Transverse colon (tissue), 4 donors: ENCODE data around the gene RASGEF1C. TPM values are rescaled to one million over a fixed set of nuclear protein-coding genes. Genes with fewer than 3 reads are reported as not detected.

ENCODE experiments used
- DNase-seq: peaks from one replicate; pipeline ENCODE4 v3.0.0-alpha.2; 2019
- H3K27ac ChIP-seq, 4 donors: fragments of 200-600 bp; sonication (generic); 2 replicates each; pipeline ENCODE4 v1.5.1; 2016 to 2018; ENCODE audit warnings: inconsistent platforms in 4 of 4
- H3K27me3 ChIP-seq: fragments of 200-600 bp; sonication (generic); 2 replicates; pipeline ENCODE4 v1.5.1; 2017; ENCODE audit warnings: inconsistent platforms
- H3K36me3 ChIP-seq, 4 donors: fragments of 200-600 bp; sonication (generic); 2 replicates each; pipeline ENCODE4 v1.5.1; 2017 to 2019; ENCODE audit warnings: inconsistent platforms in 4 of 4
- H3K4me1 ChIP-seq, 4 donors: fragments of 200-600 bp; sonication (generic); 2 replicates each; pipeline ENCODE4 v1.5.1; 2017 to 2020; ENCODE audit warnings: inconsistent platforms in 4 of 4
- H3K4me3 ChIP-seq, 4 donors: fragments of 200-600 bp; sonication (generic); 1 replicate in 1 of 4; 2 replicates in 3 of 4; pipeline versions ENCODE4 v1.5.1 to v1.6.1; 2017 to 2019; ENCODE audit warnings: inconsistent platforms in 4 of 4
- H3K9me3 ChIP-seq, 2 donors: fragments of 200-600 bp; sonication (generic); 2 replicates each; pipeline ENCODE4 v1.5.1; 2017 to 2019; ENCODE audit warnings: inconsistent platforms in 2 of 2
- EP300 ChIP-seq: sonication (generic); formaldehyde crosslinking; IDR thresholded peaks from one replicate; pipeline ENCODE4 v1.6.1; 2017; ENCODE audit warnings: antibody characterized with exemption, low read depth
- POLR2A ChIP-seq: fragments of 450-650 bp; IDR thresholded peaks from one replicate; pipeline ENCODE4 v1.6.1; 2016; ENCODE audit warnings: antibody characterized with exemption, mild to moderate bottlenecking, moderate library complexity
- POLR2AphosphoS5 ChIP-seq, 3 donors: sonication (generic); formaldehyde crosslinking; IDR thresholded peaks; one replicate each; pipeline ENCODE4 v1.6.1; 2016; ENCODE audit warnings: antibody characterized with exemption in 3 of 3
- WGBS, 2 donors: methylation state at CpG; one replicate each; pipeline ENCODE4 v1.1.5; 2018; ENCODE audit warnings: low coverage in 1 of 2; 5-methylcytosine and 5-hydroxymethylcytosine counted together
- in situ Hi-C, 4 donors: fragments of 200-750 bp; cut with MboI; loops; one replicate each; pipeline versions ENCODE4 v1.15.0 to v1.15.1; 2017; ENCODE audit warnings: low sequenced_read_pairs in 3 of 4, low pct_ligation_motif_present in 1 of 4, low pct_unique_long_range_greater_than_20kb in 1 of 4
- intact Hi-C: fragments of 100-400 bp; cut with DNase I; formaldehyde crosslinking; loops from one replicate; pipeline ENCODE4 v1.15.1; 2023; ENCODE audit warnings: low total_unique reads
- total RNA-seq, 4 donors: library from RNA; depleted of rRNA; stranded (reverse); fragments of >200 nt; gene quantifications; one replicate each; pipeline ENCODE4 v1.1.0, GENCODE V29; 2016
- TF ChIP-seq, protein P1 (sequence below), 5 experiments: fragments of 200-600 bp in 3 of 5; fragments of 450-650 bp in 2 of 5; sonication (generic) in 3 of 5; IDR thresholded peaks; 1 replicate in 2 of 5; 2 replicates in 3 of 5; pipeline ENCODE4 v1.5.1; 2016 to 2017; ENCODE audit warnings: antibody characterized with exemption in 5 of 5, inconsistent platforms in 3 of 5, mild to moderate bottlenecking in 2 of 5, moderate library complexity in 1 of 5

RASGEF1C gene
- total RNA-seq, 4 donors from 2014 or later = 0.14 to 3.0 TPM; not detected in 2

DNA sequence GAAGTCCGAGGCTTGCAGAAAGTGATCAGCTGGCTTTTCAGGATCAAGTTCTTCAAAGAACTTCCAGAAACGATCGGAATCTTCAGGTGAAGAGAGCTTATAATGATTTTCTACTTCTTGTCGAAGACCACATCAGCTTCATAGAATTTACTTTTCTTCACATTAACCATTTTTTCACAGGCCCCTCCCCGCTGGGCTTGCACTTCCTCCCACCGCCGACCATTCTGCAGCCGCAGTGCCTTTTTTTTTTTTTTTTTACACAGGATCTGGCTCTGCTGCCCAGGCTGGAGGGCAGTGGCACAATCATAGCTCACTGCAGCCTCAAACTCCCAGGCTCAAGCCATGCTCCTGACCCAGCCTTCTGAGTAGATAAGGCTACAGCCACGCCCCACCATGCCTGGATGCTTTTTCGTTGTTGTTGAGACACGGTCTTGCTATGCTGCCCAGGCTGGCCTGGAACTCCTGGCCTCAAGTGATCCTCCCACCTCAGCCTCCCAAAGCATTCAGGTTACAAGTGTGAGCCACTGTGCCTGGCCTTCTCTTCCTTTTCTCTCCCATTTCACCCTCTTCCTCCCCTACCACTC lies 122.1 kb downstream of the RASGEF1C start:
- no peak overlapping the region for H3K27ac ChIP-seq
- no peaks in the 10 kb centered on the region for H3K27me3 ChIP-seq
- 76 to 85% methylated on average over 7 to 11 of the region's 11 CpGs for WGBS, 2 donors
- intact Hi-C loops (loop anchor here (10.0 kb wide), 1 partner anchor 408 kb away; the partner anchor contains the start of gene CNOT6), in situ Hi-C loops (loop anchor here in 1 of 4 donors (25.0 kb wide), 2 partner anchors 100 to 175 kb away; partner anchors contain the start of gene TBC1D9B)
- no peaks in the 10 kb centered on the region for H3K9me3 ChIP-seq
- H3K36me3 ChIP-seq = no peaks in the 10 kb centered on the region
- DNase-seq = no peak
- no peak for TF ChIP-seq POLR2AphosphoS5 (IDR thresholded peaks at IDR 0.05)
- TF ChIP-seq, protein P1, sequence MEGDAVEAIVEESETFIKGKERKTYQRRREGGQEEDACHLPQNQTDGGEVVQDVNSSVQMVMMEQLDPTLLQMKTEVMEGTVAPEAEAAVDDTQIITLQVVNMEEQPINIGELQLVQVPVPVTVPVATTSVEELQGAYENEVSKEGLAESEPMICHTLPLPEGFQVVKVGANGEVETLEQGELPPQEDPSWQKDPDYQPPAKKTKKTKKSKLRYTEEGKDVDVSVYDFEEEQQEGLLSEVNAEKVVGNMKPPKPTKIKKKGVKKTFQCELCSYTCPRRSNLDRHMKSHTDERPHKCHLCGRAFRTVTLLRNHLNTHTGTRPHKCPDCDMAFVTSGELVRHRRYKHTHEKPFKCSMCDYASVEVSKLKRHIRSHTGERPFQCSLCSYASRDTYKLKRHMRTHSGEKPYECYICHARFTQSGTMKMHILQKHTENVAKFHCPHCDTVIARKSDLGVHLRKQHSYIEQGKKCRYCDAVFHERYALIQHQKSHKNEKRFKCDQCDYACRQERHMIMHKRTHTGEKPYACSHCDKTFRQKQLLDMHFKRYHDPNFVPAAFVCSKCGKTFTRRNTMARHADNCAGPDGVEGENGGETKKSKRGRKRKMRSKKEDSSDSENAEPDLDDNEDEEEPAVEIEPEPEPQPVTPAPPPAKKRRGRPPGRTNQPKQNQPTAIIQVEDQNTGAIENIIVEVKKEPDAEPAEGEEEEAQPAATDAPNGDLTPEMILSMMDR (IDR thresholded peaks at IDR 0.05) = no peak
- TF ChIP-seq EP300 = no peak
- TF ChIP-seq POLR2A = no peak
- no peak overlapping the region for H3K4me3 ChIP-seq
- H3K4me1 ChIP-seq = peaks cover 0 to 32% (median 15%) of the 10 kb centered on the region in 4 donors

DNA sequence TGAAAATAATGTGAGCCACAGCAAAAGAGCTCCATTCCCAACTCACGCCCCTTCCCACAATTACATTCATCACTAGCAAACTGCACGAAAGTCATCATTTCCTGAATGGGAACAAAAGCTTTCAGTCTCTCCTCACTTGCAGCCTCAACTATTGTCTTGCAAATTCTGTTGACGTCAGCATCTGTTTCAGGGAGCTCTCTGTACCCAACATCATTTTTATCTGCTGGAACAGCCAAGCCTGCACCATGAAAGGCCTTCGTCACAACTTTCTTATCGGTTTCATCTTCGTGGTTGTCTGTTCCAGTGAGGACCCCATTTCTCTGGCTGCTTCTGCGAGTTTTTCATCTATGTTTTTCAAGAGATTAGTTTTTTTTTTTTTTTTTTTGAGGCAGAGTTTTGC lies 123.2 kb downstream of the RASGEF1C start:
- intact Hi-C loops = loop anchor here (10.0 kb wide), 1 partner anchor 409 kb away; the partner anchor contains the start of gene CNOT6
- peak overlapping the region in 1 of 4 donors; percentile 57 for H3K27ac ChIP-seq

DNA sequence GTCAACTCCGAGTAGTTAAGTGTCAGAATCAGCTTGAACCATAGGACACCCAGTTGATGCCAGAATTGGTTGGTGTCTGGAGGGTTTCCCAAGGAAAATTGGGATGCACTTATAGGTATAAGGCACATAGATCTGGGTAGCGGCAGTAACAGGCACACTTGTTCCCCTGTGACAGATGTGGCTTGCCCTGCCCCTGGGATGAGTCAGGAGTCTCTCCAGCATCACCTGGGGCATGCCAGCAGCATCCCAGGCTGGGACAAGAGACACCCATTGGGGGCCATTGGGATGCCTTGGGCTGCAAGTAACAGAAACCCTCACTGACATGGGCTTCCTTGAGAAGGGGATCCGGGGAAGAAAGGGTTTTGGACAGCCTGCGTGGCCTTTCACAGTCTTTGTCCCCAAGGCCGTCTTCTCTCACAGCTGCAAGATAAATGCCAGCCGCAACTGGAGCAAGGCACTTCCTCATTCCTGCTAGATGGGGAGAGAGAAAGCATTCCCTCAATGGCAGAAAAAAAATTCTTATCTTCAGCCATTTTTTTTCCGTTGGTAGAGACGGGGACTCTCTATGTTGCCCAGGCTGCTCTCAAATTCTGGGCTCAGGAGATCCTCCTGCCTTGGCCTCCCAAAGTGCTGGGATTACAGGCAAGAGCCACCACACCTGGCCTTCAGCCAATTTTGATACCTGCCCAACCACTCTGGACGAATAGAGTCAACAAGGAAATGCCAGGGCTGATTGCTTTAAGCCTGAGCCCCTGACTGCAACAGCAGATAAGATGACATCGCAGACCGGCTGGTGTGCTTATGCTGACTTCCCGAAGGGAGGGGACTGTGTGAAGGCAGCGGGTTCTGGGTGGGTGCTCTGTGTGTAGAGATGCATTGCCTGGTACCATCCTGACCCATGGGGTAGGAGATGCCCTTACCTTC lies 124.1 kb downstream of the RASGEF1C start:
- WGBS, 2 donors = 21 to 39% methylated on average over 6 to 13 of the region's 13 CpGs
- in situ Hi-C loops = loop anchor here in 1 of 4 donors (25.0 kb wide), 2 partner anchors 98 to 173 kb away; partner anchors contain the start of gene TBC1D9B
- no peaks in the 10 kb centered on the region for H3K9me3 ChIP-seq
- no peaks in the 10 kb centered on the region for H3K36me3 ChIP-seq
- peaks cover 0 to 16% (median 3%) of the 10 kb centered on the region in 4 donors for H3K4me1 ChIP-seq
- no peak overlapping the region for H3K4me3 ChIP-seq
- H3K27ac ChIP-seq = peak overlapping the region in 3 of 4 donors; percentile 35 to 57 (median 49)
- H3K27me3 ChIP-seq = peaks cover 1% of the 10 kb centered on the region
- peak; percentile 80 for DNase-seq
- intact Hi-C loops = loop anchor here (10.0 kb wide), 1 partner anchor 410 kb away; the partner anchor contains the start of gene CNOT6
- peak; percentile 23 to 51 (median 50) for TF ChIP-seq POLR2AphosphoS5 (IDR thresholded peaks at IDR 0.05)
- TF ChIP-seq, protein P1 (IDR thresholded peaks at IDR 0.05) = no peak

More for the DNA sequence above, 123.2 kb downstream of the RASGEF1C start:
- H3K4me1 ChIP-seq = peaks cover 0 to 25% (median 12%) of the 10 kb centered on the region in 4 donors
- no peak for DNase-seq
- WGBS, 2 donors = 60 to 64% methylated on average over 7 of the region's 7 CpGs
- H3K9me3 ChIP-seq = no peaks in the 10 kb centered on the region
- no peaks in the 10 kb centered on the region for H3K27me3 ChIP-seq
- H3K4me3 ChIP-seq = no peak overlapping the region
- no peaks in the 10 kb centered on the region for H3K36me3 ChIP-seq
- in situ Hi-C loops = loop anchor here in 1 of 4 donors (25.0 kb wide), 2 partner anchors 99 to 174 kb away; partner anchors contain the start of gene TBC1D9B
- TF ChIP-seq POLR2AphosphoS5 (IDR thresholded peaks at IDR 0.05) = no peak

DNA sequence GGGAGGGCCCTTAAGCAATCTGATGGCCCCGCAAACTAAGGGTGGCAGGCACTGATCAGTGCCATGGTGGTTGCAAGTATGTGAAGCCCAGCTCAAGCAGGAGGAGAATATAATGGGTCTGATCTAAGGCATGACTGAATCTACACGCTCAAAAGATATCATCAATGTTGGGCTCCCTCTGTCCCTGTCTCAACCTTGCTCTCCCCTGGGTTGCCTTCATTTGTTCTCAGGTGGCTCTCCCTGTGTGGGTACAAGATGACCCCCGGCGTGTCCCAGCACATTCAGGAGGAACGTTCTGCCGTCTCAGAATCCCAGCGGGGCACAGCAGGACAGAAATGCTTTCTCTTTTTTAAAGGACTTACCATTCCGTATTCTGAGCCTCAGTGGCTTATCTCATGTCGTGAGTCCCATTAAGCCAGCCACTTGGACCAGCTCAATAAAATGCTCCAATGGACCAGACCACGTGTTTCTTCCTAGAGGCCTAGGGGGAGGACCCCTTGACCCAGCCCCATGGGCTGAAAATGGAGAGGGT lies 125.4 kb downstream of the RASGEF1C start:
- in situ Hi-C loops (loop anchor here in 1 of 4 donors (25.0 kb wide), 2 partner anchors 96 to 171 kb away; partner anchors contain the start of gene TBC1D9B), intact Hi-C loops (loop anchor here (10.0 kb wide), 1 partner anchor 411 kb away; the partner anchor contains the start of gene CNOT6)
- peaks cover 10% of the 10 kb centered on the region for H3K27me3 ChIP-seq
- TF ChIP-seq POLR2A (no peak), POLR2AphosphoS5 (IDR thresholded peaks at IDR 0.05) (no peak), EP300 (no peak)
- TF ChIP-seq, protein P1 (IDR thresholded peaks at IDR 0.05) = no peak
- H3K27ac ChIP-seq = no peak overlapping the region
- H3K9me3 ChIP-seq = no peaks in the 10 kb centered on the region
- no peak overlapping the region for H3K4me3 ChIP-seq
- H3K36me3 ChIP-seq = no peaks in the 10 kb centered on the region
- peaks cover 0 to 15% (median 3%) of the 10 kb centered on the region in 4 donors for H3K4me1 ChIP-seq
- WGBS, 2 donors = 86 to 96% methylated on average over 4 to 10 of the region's 10 CpGs
- no peak for DNase-seq
